Measurements from ENCODE around the gene WDR75.

WDR75 gene

DNA sequence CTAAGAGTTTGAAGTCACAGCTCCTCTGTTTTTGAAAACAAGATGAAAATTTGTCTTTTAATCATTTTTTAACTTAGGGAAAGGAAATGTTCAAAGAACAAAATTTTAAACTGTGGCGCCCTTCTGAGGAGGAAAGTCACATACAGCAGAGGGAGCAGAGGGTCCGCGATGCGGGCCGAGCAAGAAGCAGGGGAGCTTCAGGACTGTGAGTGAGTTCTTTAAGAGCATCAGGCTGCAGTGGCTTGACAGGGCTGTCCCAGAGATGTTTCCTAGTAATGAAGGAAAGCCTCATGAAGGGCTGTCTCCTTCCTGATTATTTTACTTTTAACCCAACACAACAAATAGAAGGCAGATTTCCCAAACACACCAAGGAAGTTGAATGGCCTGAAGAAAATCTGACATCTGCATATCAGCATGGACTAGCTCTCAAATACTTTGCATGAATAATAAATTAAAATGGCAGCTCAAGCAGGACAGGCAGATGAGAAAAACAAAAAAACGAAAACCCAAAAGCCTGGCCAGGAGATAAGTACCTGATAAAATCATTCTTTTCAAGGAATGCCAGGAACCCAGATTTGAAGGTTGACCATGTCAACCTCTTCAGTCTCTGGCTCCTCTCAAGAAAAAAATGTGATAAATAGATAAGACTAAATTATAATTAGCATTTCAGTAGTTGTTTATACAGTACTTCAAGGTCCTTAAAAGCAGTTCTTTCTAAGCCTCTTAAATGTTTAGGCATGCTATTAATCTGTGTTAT, 78.5 kb downstream of the WDR75 start:
- Histone ChIP-seq H3K27ac (replicated peaks) (no peak overlapping the region), H3K4me3 (replicated peaks; ENCODE audit: insufficient read depth, low read length) (no peak overlapping the region), H3K27me3 (ENCODE audit: insufficient read depth, poor library complexity, severe bottlenecking) (no peaks in the 10 kb centered on the region)
- TF ChIP-seq, protein P1, sequence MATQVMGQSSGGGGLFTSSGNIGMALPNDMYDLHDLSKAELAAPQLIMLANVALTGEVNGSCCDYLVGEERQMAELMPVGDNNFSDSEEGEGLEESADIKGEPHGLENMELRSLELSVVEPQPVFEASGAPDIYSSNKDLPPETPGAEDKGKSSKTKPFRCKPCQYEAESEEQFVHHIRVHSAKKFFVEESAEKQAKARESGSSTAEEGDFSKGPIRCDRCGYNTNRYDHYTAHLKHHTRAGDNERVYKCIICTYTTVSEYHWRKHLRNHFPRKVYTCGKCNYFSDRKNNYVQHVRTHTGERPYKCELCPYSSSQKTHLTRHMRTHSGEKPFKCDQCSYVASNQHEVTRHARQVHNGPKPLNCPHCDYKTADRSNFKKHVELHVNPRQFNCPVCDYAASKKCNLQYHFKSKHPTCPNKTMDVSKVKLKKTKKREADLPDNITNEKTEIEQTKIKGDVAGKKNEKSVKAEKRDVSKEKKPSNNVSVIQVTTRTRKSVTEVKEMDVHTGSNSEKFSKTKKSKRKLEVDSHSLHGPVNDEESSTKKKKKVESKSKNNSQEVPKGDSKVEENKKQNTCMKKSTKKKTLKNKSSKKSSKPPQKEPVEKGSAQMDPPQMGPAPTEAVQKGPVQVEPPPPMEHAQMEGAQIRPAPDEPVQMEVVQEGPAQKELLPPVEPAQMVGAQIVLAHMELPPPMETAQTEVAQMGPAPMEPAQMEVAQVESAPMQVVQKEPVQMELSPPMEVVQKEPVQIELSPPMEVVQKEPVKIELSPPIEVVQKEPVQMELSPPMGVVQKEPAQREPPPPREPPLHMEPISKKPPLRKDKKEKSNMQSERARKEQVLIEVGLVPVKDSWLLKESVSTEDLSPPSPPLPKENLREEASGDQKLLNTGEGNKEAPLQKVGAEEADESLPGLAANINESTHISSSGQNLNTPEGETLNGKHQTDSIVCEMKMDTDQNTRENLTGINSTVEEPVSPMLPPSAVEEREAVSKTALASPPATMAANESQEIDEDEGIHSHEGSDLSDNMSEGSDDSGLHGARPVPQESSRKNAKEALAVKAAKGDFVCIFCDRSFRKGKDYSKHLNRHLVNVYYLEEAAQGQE (IDR thresholded peaks at IDR 0.05; ENCODE audit: insufficient replicate concordance, low read depth) = no peak
- no peak for TF ChIP-seq POLR2AphosphoS5 (IDR thresholded peaks at IDR 0.05; ENCODE audit: low read depth)
- DNase-seq (ENCODE audit: low read depth in 1 of 2, low spot score in 1 of 2) = no peak

DNA sequence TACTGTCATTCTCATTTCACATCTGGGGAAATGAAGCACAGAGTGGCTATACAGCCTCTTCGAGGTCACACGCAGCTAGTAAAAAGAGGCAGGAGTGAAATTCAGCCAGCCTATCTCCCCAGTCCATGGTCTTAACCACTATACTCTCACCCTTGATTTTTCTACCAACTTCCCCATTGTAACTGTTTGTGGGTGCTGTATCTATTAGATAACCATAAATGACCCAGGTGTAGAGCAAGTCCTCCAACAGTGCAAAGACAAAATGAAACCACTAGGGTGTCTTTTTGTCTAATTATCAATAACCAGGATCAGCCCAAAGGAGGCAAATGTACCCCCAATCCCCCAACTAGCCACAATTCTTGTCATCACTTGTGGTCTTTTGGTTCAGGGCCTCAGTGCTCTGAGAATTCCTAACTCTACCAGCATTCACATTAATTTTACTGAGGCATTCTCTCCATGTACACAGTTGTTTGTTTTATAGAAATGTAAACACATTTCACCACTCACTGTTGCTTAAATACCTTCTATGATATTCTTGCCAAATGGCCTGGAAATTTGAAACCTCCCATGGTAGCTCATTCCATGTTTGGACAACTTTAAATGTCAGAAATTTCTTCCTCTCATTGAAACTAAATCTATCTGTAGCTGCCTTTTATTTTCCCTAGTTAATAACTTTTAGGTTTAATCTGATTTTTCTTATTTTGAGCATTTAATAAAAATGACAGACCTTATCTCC, 80.6 kb downstream of the WDR75 start:
- DNase-seq (ENCODE audit: low read depth in 1 of 2, low spot score in 1 of 2) = peak in 1 of 2 experiments; percentile 36
- H3K4me3 ChIP-seq (replicated peaks; ENCODE audit: insufficient read depth, low read length) = no peak overlapping the region
- no peak overlapping the region for H3K27ac ChIP-seq (replicated peaks)
- TF ChIP-seq, protein P1 (IDR thresholded peaks at IDR 0.05; ENCODE audit: insufficient replicate concordance, low read depth) = no peak
- no peak for TF ChIP-seq GABPA (IDR thresholded peaks at IDR 0.05; ENCODE audit: low read depth)
- TF ChIP-seq POLR2AphosphoS5 (IDR thresholded peaks at IDR 0.05; ENCODE audit: low read depth) = no peak
- TF ChIP-seq, protein P2, sequence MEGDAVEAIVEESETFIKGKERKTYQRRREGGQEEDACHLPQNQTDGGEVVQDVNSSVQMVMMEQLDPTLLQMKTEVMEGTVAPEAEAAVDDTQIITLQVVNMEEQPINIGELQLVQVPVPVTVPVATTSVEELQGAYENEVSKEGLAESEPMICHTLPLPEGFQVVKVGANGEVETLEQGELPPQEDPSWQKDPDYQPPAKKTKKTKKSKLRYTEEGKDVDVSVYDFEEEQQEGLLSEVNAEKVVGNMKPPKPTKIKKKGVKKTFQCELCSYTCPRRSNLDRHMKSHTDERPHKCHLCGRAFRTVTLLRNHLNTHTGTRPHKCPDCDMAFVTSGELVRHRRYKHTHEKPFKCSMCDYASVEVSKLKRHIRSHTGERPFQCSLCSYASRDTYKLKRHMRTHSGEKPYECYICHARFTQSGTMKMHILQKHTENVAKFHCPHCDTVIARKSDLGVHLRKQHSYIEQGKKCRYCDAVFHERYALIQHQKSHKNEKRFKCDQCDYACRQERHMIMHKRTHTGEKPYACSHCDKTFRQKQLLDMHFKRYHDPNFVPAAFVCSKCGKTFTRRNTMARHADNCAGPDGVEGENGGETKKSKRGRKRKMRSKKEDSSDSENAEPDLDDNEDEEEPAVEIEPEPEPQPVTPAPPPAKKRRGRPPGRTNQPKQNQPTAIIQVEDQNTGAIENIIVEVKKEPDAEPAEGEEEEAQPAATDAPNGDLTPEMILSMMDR (IDR thresholded peaks at IDR 0.05; ENCODE audit: insufficient read depth, low read length) = no peak
- TF ChIP-seq SPI1 (IDR thresholded peaks at IDR 0.05; ENCODE audit: borderline replicate concordance, low read depth) = no peak
- no peaks in the 10 kb centered on the region for H3K27me3 ChIP-seq (ENCODE audit: insufficient read depth, poor library complexity, severe bottlenecking)

DNA sequence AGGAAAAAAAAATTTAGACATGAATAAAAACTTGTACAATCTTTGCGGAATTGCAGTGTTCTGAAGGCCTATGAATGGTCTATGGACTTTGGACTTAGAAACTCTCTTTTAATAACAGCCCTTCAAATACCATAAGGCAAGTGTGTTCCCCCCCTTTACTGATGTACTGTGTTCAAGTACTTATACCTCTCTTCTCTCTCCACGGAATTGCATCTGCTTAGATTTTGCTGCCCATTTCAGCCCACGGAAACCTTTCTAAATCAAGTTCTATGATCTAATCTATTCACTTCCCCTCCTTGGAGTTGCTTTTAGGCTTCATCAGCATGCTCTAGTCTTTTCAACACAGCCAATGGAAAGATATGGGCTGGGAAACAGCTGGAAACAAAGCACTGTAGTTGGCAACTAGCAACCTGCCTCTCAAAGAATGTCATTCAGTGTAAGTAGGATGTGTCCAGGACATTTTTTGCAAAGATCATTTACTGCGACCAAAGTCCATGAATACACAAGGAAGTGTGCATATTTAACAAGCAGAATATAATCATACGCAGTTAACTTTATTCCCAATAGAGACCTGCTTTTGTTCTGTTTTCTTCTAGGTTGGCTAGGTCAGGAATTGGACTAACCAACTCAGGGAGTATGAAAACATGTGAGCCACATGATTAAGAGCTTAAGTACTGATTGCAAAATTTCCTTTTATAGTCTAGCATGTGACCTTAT, 81.3 kb downstream of the WDR75 start:
- Histone ChIP-seq H3K27me3 (ENCODE audit: insufficient read depth, poor library complexity, severe bottlenecking) (no peaks in the 10 kb centered on the region), H3K4me3 (replicated peaks; ENCODE audit: insufficient read depth, low read length) (no peak overlapping the region), H3K27ac (replicated peaks) (no peak overlapping the region)
- no peak for DNase-seq (ENCODE audit: low read depth in 1 of 2, low spot score in 1 of 2)
- TF ChIP-seq POLR2AphosphoS5 (IDR thresholded peaks at IDR 0.05; ENCODE audit: low read depth) (no peak), GABPA (IDR thresholded peaks at IDR 0.05; ENCODE audit: low read depth) (no peak), SPI1 (IDR thresholded peaks at IDR 0.05; ENCODE audit: borderline replicate concordance, low read depth) (no peak)
- TF ChIP-seq, protein P1 (IDR thresholded peaks at IDR 0.05; ENCODE audit: insufficient replicate concordance, low read depth) = no peak
- TF ChIP-seq, protein P2 (IDR thresholded peaks at IDR 0.05; ENCODE audit: insufficient read depth, low read length) = no peak

Measured in HL-60 (cell line).